HUDEP-2 (cell line): ENCODE results near the gene OTOA.
"Not testable (repeated sequence)": the region's sequence is repeated elsewhere in the genome, so short reads cannot be mapped to it uniquely, and the experiment has no call there.

Source experiments
- DNase-seq, 76 experiments: peaks; one replicate each; lab custom pipeline; 2025; ENCODE audit not compliant: unreplicated experiment in 76 of 76; lab: John Stamatoyannopoulos, UW

The OTOA gene

DNA sequence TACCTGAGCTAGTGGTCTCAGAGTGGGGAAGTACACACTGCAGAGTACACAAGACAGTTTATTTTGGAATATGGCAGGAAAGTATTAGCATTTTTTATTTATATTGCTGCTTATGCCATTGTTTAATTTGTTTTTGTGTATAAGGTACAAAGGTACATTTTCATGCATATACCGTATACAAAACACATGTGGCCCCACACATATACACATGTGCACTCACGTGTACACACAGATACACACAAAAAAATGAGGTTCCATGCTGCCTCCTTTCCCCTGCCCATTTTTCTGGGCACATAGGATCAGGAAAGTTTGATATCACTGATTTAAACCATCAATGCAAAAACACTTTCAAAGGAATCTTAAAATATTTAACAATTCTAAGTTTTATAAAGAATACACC is 24.3 kb upstream of the OTOA start:
- no peak for DNase-seq

DNA sequence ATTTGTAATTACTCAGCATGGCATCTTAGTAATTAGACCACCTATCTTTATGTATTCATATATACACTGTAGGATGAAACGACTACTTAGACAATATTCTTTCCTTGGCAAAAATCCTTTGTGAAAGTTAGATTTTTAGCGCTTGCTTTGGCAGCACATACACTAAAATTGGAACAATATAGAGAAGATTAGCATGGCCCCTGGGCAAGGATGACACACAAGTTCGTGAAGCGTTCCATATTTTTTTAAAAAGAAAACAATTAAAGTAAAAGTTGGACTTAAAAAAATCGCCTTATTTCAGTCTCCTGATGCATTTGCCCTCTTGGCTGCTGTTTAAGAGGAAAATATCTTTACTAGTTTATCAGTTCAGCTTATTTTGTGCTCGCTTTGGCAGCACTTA is 21.9 kb upstream of the OTOA start:
- no peak for DNase-seq

DNA sequence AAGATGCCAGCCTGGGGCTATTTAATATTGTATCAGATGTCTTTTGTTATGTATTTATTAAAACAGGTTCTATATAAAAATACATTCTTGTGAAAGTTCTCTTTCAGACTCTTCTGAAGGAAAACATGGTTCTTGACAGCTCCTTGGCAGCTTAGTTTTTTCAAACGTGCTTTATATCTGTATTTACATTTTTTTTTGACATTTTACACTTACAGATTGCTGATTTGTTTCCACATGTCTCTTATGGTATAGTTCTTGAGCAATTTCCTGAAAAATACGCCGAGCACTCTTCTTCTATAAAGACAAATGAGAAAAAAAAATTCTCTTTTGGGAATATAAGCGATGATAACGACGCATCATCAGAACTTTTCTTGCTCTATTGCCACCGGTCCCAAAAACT is 20.9 kb upstream of the OTOA start:
- DNase-seq, result no peak

- DNase-seq, result peak in 14 of 76 experiments; percentile 1 to 41 (median 14)
Measured at GRCh38 chr16:21643785-21644184, 20.0 kb upstream of the OTOA start.

DNA sequence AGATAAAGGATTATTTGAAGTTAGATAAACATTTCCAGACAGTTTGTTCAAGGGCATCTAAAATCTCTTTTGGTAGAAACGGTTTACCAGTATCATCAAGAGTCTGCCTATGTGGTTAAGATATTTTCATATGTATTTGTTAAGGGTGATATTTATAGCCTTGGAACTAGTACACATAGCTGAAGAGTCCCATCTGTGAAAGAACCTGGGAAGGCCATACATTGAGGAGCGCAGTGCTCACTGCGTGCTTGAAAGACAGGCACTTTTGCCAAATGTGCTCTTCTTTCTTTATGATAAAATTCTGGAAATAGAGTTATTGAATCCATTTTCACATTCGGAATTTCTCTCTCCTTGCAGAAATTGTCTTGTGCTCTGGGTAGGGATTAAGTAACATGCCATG is 19.1 kb upstream of the OTOA start:
- DNase-seq, result no peak

DNA sequence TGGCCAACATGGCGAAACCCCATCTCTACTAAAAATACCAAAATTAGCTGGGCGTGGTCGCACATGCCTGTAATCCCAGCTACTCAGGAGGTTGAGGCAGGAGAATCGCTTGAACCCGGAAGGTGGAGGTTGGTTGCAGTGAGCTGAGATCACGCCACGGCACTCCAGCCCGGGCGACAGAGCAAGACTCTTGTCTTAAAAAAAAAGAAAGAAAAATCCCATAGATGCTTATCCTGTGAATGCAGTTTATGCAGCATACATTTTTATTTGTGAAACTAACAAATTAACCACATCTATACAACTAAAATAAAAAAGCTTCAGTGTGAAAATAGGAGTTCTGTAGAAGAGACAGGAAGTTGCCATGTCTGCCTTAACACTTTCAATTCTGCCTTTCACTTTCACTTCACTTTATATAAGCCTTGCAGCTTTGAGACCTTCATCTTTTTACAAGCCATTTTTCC is 18.5 kb upstream of the OTOA start:
- DNase-seq, result no peak

DNA sequence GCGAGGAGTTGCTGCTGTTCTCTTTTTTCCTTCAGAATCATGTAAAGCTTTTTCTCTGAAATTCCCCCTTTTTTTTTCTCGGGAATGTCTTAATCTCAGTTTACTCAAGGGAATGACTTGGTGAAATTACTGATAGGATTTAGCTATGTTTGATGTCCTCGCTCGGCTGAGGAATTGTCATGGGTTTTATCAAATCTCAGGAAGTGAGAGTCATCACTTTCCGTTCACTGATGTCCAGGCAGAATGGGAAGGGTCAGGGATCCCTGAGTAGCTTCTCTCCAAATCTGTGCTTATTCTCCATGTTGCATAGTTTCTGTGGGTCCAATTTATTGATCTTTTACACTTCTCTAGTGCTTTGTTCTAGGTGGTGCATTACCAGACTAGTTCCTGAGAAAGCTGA is 17.7 kb upstream of the OTOA start:
- DNase-seq, result no peak

DNA sequence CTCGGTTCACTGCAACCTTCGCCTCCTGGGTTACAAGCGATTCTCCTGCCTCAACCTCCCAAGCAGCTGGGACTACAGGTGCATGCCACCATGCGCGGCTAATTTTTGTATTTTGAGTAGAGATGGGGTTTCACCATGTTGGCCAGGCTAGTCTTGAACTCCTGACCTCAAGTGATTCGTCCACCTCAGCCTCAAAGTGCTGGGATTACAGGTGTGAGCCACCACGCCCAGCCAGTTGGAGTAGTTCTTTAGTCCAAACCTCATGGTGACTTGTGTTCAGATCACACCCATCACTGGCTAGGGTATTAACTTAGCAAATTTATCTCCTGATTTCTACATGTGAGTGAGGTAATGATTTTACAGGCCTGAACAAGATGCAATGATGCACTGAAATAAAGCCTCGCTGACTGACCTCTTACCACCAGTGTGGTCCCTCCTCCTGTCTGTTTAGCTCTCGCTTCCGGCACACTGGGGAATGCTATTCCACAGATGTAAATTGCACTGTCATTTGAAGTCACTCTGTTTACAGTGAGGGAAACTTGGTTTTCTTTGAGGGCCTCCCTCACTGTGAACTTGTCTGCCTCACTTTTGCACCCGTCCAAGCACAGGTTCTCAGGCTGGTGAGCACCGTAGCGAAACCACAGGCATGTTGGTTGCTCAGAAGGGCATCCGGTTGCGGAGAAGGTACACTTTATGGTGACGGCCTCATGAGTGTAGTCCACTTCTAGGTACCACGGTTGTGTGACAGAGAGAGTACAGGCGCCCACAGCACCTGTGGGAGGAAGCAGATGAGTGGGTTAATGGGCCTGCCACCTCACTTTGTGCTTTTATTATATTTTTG is 16.8 kb upstream of the OTOA start:
- no peak for DNase-seq

DNA sequence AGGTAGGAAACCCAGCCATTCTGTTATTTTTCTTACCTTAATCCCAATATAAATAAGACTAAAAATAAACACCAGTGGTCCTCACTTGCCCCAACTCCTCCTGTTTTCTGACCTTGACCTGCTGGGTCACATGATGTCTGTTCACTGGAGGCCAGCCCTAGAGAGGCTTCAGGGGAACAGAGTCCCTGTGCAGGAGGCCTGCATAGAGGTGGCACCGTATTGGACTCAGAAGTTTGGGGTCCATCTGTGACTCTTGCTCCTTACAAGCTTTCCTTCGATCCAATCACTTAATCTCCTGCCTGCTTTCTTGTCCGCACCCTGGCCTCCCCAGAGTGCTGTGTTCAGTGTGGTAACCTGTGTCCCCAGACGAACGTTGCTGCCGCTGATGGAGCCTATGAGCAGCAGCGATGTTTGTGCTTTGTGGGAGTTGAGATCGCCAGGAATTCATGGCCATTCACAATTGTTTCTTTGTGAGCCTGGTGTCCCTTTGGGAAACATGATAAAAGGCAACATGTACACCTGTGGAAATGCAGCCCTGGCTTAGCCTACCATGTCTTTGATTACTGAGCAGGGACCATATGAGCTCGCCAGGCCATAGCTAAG is 16.1 kb upstream of the OTOA start:
- DNase-seq, result no peak

- not testable (repeated sequence) for DNase-seq
Measured at GRCh38 chr16:21649826-21650406, 13.9 kb upstream of the OTOA start.

- no peak for DNase-seq
Measured at GRCh38 chr16:21650521-21650920, 13.2 kb upstream of the OTOA start.

DNA sequence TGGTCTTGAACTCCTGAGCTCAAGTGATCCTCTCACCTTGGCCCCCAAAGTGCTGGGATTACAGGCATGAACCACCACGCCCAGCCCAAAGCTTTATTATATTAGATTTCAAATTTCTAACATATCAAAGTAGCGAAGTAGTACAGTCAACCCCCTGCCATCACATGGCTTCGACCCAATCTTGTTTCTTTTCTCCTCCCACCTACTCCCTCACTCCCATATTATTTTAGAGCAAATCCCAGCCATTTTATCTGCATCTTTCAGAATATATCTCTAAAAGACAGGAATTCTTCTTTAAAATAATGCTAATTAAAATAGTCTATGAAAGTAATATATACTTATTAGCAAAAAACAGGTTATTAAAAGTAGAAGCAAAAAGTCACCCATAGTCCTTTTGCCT is 12.3 kb upstream of the OTOA start:
- DNase-seq, result no peak

DNA sequence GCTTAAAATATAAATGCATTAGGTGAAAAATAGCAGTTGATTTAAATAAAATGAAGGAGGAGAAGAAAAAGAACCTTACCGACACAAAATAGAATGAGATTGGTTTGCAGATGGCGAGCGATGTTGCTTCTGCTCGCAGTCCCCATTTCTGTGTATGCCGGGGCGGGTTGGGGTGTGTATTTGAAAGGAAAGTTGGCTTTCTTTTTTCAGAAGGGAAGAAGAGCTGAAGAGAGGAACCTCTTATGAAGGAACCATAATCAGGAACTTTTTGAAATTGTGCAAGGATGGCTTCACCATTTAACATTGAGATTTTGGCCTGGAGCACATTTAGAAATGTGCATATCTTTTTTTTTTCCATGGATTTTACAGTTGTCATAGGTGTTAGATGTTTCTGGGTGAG is 11.3 kb upstream of the OTOA start, which contains the start of gene IGSF6:
Gene IGSF6, minus strand, starts transcription at position 156 of the 400 bp plus-strand sequence. Its CDS starts 10 bp downstream, at position 146.
- DNase-seq, result no peak

DNA sequence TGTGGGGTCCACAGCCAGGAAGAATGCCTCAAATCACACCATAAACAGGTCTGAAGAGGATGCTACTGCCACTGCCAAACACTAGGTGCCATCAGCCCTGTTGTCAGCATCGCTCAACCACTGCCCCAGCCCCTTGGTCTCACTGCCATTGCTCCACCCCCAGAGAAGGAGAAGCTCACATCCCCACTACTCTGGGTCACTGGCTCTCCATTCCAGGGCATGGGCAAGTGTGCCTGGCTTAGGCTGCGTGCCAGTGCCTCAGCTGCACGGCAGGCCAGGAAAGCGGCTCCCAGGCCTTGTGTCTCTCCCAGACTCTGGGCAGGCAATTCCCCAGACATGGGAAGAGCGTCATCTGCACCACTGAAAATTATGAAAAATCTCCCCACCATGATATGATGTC is 10.2 kb upstream of the OTOA start:
- no peak for DNase-seq

GRCh38 chr16:21654466-21654865 is 9.3 kb upstream of the OTOA start:
- no peak for DNase-seq

GRCh38 chr16:21654881-21655280 is 8.9 kb upstream of the OTOA start:
- DNase-seq, result no peak

DNA sequence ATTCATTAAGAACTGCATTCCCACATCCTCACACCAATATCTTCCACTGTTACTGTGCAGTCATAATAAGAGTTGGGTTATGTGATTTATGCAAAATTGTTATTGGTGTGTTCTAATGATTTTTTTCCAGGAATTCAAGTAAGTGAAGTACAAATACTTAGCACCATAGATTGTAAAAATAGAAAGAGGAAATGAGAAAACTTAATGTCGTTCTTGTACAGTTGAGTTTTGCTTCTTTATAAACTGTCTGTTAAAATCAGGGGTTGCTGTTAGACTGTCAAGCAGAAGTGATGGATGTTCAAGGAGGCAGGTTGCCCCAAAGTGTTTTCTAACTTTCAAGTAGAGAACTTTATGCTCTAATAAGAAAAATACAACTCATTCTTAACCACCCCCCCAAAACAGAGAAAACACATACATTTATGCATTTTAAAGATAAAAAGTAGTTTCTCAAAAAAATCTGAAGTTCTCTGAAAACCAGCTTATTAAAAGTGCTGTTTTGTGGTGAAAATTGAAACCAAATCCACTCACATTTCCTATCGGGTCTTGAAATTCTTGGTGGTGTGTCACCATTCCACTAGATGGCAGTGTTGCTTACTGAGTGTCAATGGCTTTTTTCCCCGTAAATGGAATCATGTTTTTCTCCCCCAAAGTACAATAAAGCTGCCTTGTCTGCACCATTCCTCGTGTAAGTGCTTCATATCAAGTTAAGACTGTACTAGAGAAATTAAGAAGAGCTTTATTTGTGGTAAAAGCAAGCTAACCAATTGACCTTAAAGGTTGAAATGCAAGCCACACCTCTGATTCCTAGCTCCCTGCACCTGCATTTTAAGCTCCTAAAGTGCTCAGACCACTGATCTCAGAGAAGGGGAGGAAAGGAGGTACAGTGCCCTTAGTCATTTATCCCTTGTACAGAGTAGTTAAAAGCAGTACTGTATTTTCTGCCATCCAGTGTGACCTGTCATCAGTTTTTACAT is 6.7 kb upstream of the OTOA start:
- peak in 34 of 76 experiments; percentile 3 to 65 (median 29) for DNase-seq

GRCh38 chr16:21659124-21659523 is 4.6 kb upstream of the OTOA start:
- no peak for DNase-seq

- no peak for DNase-seq
Measured at GRCh38 chr16:21664801-21665492, 1.2 kb downstream of the OTOA start.

DNA sequence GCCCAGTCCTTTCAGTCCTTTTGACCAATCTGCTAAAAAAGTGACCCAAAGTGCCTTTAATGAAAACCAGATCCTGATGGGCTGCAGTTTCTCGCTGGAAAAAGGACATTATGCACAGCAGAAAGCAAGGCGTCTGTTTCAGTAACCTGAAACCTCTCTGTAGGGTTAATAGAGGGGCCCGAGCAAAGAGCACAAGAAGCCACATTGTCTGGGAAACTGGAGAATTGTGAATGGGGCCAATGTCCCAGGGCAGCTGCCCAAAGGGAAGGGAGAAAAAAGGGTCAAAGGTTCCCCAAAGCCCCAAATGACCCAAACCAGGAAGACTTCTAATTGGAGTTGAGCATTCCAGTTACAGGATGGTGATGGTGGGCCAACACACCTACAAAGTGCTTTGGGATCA is 3.0 kb downstream of the OTOA start:
- no peak for DNase-seq
